ENCODE data around the gene IQGAP2. TPM values are rescaled to one million over a fixed set of nuclear protein-coding genes. Genes with fewer than 3 reads are reported as not detected.

The IQGAP2 gene
- total and polyA plus RNA-seq, 2 donors (not counting 1 experiment from before 2014, with no cell fraction given), result 8.1 to 15.0 TPM

- Histone ChIP-seq H3K36me3 (replicated peaks in 1 of 2; ENCODE audit: control extremely low read depth in 1 of 2, control insufficient read depth in 1 of 2, extremely low read depth in 1 of 2, insufficient read depth in 2 of 2, low read length in 1 of 2) (no peaks in the 10 kb centered on the region), H3K4me3 (ENCODE audit: control extremely low read depth in 1 of 5, extremely low read depth in 1 of 5, insufficient read depth in 1 of 5, low read depth in 2 of 5, low read length in 4 of 5) (no peak overlapping the region), H3K27ac (ENCODE audit: low read length in 2 of 2) (no peak overlapping the region), H3K4me2 (replicated peaks; ENCODE audit: low read depth, low read length, poor library complexity, severe bottlenecking) (no peak overlapping the region), H3K9me3 (ENCODE audit: control extremely low read depth in 1 of 3, control insufficient read depth in 2 of 3, insufficient read depth in 1 of 3, low read length in 2 of 3) (no peaks in the 10 kb centered on the region), H3K4me1 (ENCODE audit: control insufficient read depth in 2 of 2, insufficient read depth in 2 of 2, low read length in 2 of 2) (peaks cover 28 to 29% of the 10 kb centered on the region in 2 donors), H2AFZ (ENCODE audit: insufficient read depth, low read depth, low read length, poor library complexity, severe bottlenecking) (no peak overlapping the region), H3K9ac (ENCODE audit: low read length) (no peak overlapping the region), H3K79me2 (ENCODE audit: control insufficient read depth, insufficient read depth, low read length) (no peaks in the 10 kb centered on the region), H3K27me3 (replicated peaks in 1 of 4; ENCODE audit: control extremely low read depth in 1 of 4, control insufficient read depth in 3 of 4, insufficient read depth in 4 of 4, low read length in 3 of 4) (no peaks in the 10 kb centered on the region), H4K20me1 (ENCODE audit: control insufficient read depth, insufficient read depth, low read length, poor library complexity, severe bottlenecking) (no peaks in the 10 kb centered on the region)
- H3K9me3 Mint-ChIP-seq (ENCODE audit: insufficient read depth), result no peaks in the 10 kb centered on the region
- CTCF ChIA-PET, result interaction anchor here (1.1 to 2.0 kb wide), 2 partner anchors 10 to 232 kb away, joined by 3 to 5 read pairs; no protein-coding TSS in a partner anchor
- POLR2A ChIA-PET, result no interaction called here
- no CpG with 5 or more reads among the region's 6 CpGs for WGBS (ENCODE audit: insufficient coverage)
- no peak overlapping the region for H3K27ac Mint-ChIP-seq
- intact Hi-C loops (cut with micrococcal nuclease), result loop anchor here (10.0 kb wide), 1 partner anchor 207 kb away; no protein-coding TSS in a partner anchor
- no peak for DNase-seq
- peaks cover 33% of the 10 kb centered on the region for H3K4me1 Mint-ChIP-seq
- no peaks in the 10 kb centered on the region for H3K27me3 Mint-ChIP-seq
- ATAC-seq (ENCODE audit: low read depth), result no peak
- no peak overlapping the region for H3K4me3 Mint-ChIP-seq
- no peak for TF ChIP-seq EZH2 (IDR thresholded peaks at IDR 0.05; ENCODE audit: borderline replicate concordance, insufficient read depth, low read depth, low read length, poor library complexity, severe bottlenecking)
- TF ChIP-seq CTCF (IDR thresholded peaks at IDR 0.05), result no peak
Observed at GRCh38 chr5:76542241-76542640, 139.2 kb downstream of the IQGAP2 start.

GRCh38 chr5:76542887-76543690 lies 140.0 kb downstream of the IQGAP2 start:
- Histone ChIP-seq H3K79me2 (ENCODE audit: control insufficient read depth, insufficient read depth, low read length) (no peaks in the 10 kb centered on the region), H3K9me3 (ENCODE audit: control extremely low read depth in 1 of 3, control insufficient read depth in 2 of 3, insufficient read depth in 1 of 3, low read length in 2 of 3) (no peaks in the 10 kb centered on the region), H4K20me1 (ENCODE audit: control insufficient read depth, insufficient read depth, low read length, poor library complexity, severe bottlenecking) (no peaks in the 10 kb centered on the region), H3K27me3 (replicated peaks in 1 of 4; ENCODE audit: control extremely low read depth in 1 of 4, control insufficient read depth in 3 of 4, insufficient read depth in 4 of 4, low read length in 3 of 4) (no peaks in the 10 kb centered on the region), H2AFZ (ENCODE audit: insufficient read depth, low read depth, low read length, poor library complexity, severe bottlenecking) (peak overlapping the region; percentile 77), H3K36me3 (replicated peaks in 1 of 2; ENCODE audit: control extremely low read depth in 1 of 2, control insufficient read depth in 1 of 2, extremely low read depth in 1 of 2, insufficient read depth in 2 of 2, low read length in 1 of 2) (no peaks in the 10 kb centered on the region), H3K4me1 (ENCODE audit: control insufficient read depth in 2 of 2, insufficient read depth in 2 of 2, low read length in 2 of 2) (peaks cover 37 to 38% of the 10 kb centered on the region in 2 donors), H3K4me3 (ENCODE audit: control extremely low read depth in 1 of 5, extremely low read depth in 1 of 5, insufficient read depth in 1 of 5, low read depth in 2 of 5, low read length in 4 of 5) (peak overlapping the region in 4 of 5 experiments; percentile 5 to 34 (median 28)), H3K9ac (ENCODE audit: low read length) (peak overlapping the region; percentile 49), H3K27ac (ENCODE audit: low read length in 2 of 2) (peak overlapping the region in 1 of 2 donors; percentile 32), H3K4me2 (replicated peaks; ENCODE audit: low read depth, low read length, poor library complexity, severe bottlenecking) (peak overlapping the region; percentile 73)
- TF ChIP-seq EZH2 (IDR thresholded peaks at IDR 0.05; ENCODE audit: borderline replicate concordance, insufficient read depth, low read depth, low read length, poor library complexity, severe bottlenecking) (no peak), CTCF (IDR thresholded peaks at IDR 0.05) (no peak)
- POLR2A ChIA-PET, result interaction anchor here (1.2 kb wide), 1 partner anchor 1304 kb away, joined by 4 read pairs; no protein-coding TSS in a partner anchor
- CTCF ChIA-PET, result interaction anchor here (0.8 to 2.0 kb wide), 5 partner anchors 12 to 232 kb away, joined by 3 to 6 read pairs (median 4); no protein-coding TSS in a partner anchor
- DNase-seq, result peak; percentile 56
- H3K4me1 Mint-ChIP-seq, result peaks cover 41% of the 10 kb centered on the region
- 19% methylated on average over 13 of the region's 13 CpGs for WGBS (ENCODE audit: insufficient coverage)
- H3K27ac Mint-ChIP-seq, result peak overlapping the region; percentile 73
- ATAC-seq (ENCODE audit: low read depth), result no peak
- peak overlapping the region; percentile 71 for H3K4me3 Mint-ChIP-seq
- H3K27me3 Mint-ChIP-seq, result no peaks in the 10 kb centered on the region
- H3K9me3 Mint-ChIP-seq (ENCODE audit: insufficient read depth), result no peaks in the 10 kb centered on the region
- intact Hi-C loops (cut with micrococcal nuclease), result loop anchor here (10.0 kb wide), 1 partner anchor 208 kb away; no protein-coding TSS in a partner anchor
